ELR (cell line): ENCODE data around the gene PAM16.
A peak's percentile ranks its signal among the peaks of the same experiment; 100 is the strongest.

Experiments used
- DNase-seq: peaks from one replicate; pipeline ENCODE4 v3.0.0-alpha.2; 2015; ENCODE audit warnings: low read depth

The PAM16 gene

GRCh38 chr16:4371357-4372000, 20.4 kb upstream of the PAM16 start, which contains the start of gene VASN:
Gene VASN, plus strand, starts transcription at chr16:4371848. Its CDS starts 9,030 bp downstream, at chr16:4380878.
- peak; percentile 77 for DNase-seq

GRCh38 chr16:4370570-4371356, 19.6 kb upstream of the PAM16 start:
- peak; percentile 86 for DNase-seq

GRCh38 chr16:4370151-4370550, 19.0 kb upstream of the PAM16 start:
- no peak for DNase-seq

GRCh38 chr16:4369007-4369733, 18.0 kb upstream of the PAM16 start:
- DNase-seq, result peak; percentile 80

GRCh38 chr16:4367393-4367856, 16.3 kb upstream of the PAM16 start:
- no peak for DNase-seq

GRCh38 chr16:4366016-4366415, 14.9 kb upstream of the PAM16 start:
- DNase-seq, result no peak

GRCh38 chr16:4365615-4366014, 14.5 kb upstream of the PAM16 start:
- DNase-seq, result no peak

- DNase-seq, result no peak
Observed at GRCh38 chr16:4365014-4365406, 13.9 kb upstream of the PAM16 start.

- no peak for DNase-seq
Observed at GRCh38 chr16:4364196-4365013, 13.3 kb upstream of the PAM16 start.

- no peak for DNase-seq
Observed at GRCh38 chr16:4362476-4363135, 11.5 kb upstream of the PAM16 start.

GRCh38 chr16:4361944-4362311, 10.8 kb upstream of the PAM16 start:
- no peak for DNase-seq

GRCh38 chr16:4361033-4361943, 10.2 kb upstream of the PAM16 start:
- no peak for DNase-seq

- DNase-seq, result no peak
Observed at GRCh38 chr16:4360538-4361021, 9.5 kb upstream of the PAM16 start.

GRCh38 chr16:4359914-4360313, 8.8 kb upstream of the PAM16 start:
- DNase-seq, result no peak

- DNase-seq, result peak; percentile 50
Observed at GRCh38 chr16:4358831-4359561, 7.9 kb upstream of the PAM16 start.

GRCh38 chr16:4358236-4358635, 7.1 kb upstream of the PAM16 start:
- no peak for DNase-seq

GRCh38 chr16:4356820-4357219, 5.7 kb upstream of the PAM16 start:
- DNase-seq, result no peak

GRCh38 chr16:4354512-4355409, 3.6 kb upstream of the PAM16 start:
- no peak for DNase-seq
